Thyroid gland (tissue), 4 donors: ENCODE results near the gene SULT6B1.

Source experiments
- CTCF ChIP-seq, 6 experiments: fragments of 200-600 bp in 3 of 6; fragments of 450-650 bp in 3 of 6; sonication (generic) in 3 of 6; IDR thresholded peaks; one replicate each; pipeline ENCODE4 v1.5.1; 2016 to 2019; ENCODE audit warnings: antibody characterized with exemption in 6 of 6, mild to moderate bottlenecking in 2 of 6, inconsistent platforms in 1 of 6, moderate library complexity in 1 of 6
- POLR2A ChIP-seq, 2 donors: fragments of 450-650 bp; IDR thresholded peaks; one replicate each; pipeline ENCODE4 v1.6.1; 2017; ENCODE audit warnings: antibody characterized with exemption in 2 of 2, mild to moderate bottlenecking in 2 of 2, moderate library complexity in 1 of 2

- TF ChIP-seq CTCF (IDR thresholded peaks at IDR 0.05) (no peak), POLR2A (IDR thresholded peaks at IDR 0.05) (no peak)
Observed at GRCh38 chr2:37119157-37119556, 69.3 kb downstream of the SULT6B1 start.
